Stimulated activated CD8-positive, alpha-beta memory T cell treated with anti-CD3 and anti-CD28 coated beads, Interleukin-2, amount 100 ng/mL, for 48 hours (primary cell): ENCODE data around the gene COPG1.
"Not testable (repeated sequence)": the region's sequence is repeated elsewhere in the genome, so short reads cannot be mapped to it uniquely, and the experiment has no call there.

Experiments
- DNase-seq, 2 donors: peaks; one replicate each; pipeline ENCODE4 v3.0.0-alpha.2; 2020; ENCODE audit warnings: low read depth in 2 of 2

COPG1 gene

DNA sequence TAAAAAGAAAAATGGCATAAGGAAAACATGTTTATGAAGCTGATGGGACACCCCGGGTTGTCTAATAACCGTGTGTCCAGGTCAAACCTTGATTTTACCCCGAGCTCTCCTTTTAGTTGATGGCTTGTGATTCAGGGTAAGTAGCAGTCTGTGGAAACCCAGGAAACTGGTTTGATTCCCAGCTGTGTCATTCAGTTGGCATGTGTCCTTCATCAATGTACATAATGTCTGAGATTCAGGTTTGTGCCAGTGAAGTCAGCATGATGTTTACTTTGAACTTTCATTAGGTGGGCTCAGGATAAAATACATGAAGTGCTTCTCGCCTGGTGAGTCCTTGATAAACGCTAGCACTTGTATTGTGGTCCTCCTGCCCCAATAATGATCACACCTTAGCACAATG lies 4.3 kb upstream of the COPG1 start:
- DNase-seq: no peak

GRCh38 chr3:129245641-129246306 lies 3.6 kb upstream of the COPG1 start:
- peak; percentile 32 to 45 for DNase-seq

- no peak for DNase-seq
Measured at GRCh38 chr3:129246636-129247035, 2.8 kb upstream of the COPG1 start.

- DNase-seq: no peak
Measured at GRCh38 chr3:129248286-129248979, 973 bp upstream of the COPG1 start.

GRCh38 chr3:129252748-129253147 lies 3.3 kb downstream of the COPG1 start:
- DNase-seq: no peak

DNA sequence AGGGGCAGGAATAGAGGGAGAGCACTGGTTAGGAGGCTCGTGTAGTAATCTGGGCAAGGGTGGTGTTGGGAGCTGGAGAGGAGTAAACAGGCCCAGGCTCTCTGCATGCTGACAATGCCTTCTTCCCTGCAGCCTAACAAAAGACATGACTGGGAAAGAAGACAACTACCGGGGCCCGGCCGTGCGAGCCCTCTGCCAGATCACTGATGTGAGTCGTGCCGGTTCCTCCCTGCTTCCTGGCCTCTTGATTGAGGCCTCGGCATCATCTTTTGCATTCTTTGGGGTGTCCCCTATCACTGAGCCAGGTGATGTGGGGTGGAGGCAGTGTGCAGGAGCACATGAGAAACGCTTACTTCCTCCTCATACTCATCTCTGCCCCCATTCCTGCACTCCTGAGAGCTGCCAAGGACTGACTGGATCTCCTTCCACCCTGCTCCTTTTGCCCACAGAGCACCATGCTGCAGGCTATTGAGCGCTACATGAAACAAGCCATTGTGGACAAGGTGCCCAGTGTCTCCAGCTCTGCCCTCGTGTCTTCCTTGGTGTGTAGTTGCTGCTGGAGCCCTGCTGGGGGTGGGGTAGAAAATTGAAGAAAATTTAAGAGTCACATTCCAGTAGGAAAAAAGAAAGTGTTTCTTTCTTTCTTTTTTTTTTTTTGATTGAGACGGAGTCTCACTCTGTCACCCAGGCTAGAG lies 5.3 kb downstream of the COPG1 start:
- no peak for DNase-seq

- DNase-seq: no peak
Measured at GRCh38 chr3:129256270-129256669, 6.9 kb downstream of the COPG1 start.

DNA sequence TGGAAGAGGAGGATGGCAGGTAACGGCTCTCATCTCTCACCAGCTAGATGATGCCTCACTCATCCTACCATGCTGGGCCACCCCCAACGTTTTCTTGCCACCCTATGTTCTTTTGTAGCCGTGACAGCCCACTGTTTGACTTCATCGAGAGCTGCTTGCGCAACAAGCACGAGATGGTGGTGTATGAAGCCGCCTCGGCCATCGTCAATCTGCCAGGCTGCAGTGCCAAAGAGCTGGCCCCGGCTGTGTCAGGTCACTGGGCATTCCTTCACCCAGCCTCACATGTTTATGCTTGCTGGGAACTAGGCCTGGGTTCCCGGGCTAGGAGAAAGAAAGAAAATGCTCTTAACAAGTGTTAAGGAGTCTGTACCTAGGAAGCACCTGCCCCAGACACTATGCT lies 8.2 kb downstream of the COPG1 start:
- no peak for DNase-seq

DNA sequence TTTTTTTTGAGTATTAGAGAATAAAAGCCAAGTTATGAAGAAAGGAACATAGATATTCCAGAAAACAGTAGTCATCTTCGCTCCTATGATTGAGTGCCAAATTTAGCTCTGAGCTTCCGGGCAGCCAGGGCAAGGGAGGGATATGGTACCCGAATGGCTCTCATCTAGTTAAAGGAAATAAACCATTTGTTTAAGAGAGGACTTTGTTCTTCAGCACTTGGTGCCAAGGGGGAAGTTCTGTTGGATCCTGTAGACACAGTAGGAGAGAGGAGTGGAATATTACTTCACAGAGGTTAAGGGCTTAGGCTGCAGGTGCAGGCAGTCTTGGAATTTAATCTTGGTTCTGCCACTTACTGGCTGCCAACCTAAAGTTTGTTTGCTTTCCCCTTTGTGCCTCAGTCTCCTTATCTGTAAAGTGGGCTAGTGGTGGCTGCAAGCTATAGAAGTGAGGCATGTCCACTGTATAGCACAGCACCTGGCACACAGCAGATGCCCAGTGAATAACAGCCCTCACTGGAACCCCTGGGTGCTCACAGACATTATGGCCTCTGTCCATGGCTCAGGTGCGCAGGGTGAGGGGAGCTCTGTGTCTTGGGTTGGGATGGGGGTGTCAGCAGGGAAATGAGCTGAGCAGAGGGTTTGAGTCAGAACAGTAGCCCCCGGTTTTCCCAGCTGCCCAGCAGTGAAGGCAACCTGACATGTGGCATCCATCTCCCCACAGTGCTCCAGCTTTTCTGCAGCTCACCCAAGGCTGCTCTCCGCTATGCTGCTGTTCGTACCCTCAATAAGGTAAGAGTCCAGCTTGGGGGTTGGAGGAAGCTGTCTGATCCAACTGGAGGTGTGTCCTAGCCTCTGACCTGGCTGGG lies 10.4 kb downstream of the COPG1 start:
- no peak for DNase-seq

DNA sequence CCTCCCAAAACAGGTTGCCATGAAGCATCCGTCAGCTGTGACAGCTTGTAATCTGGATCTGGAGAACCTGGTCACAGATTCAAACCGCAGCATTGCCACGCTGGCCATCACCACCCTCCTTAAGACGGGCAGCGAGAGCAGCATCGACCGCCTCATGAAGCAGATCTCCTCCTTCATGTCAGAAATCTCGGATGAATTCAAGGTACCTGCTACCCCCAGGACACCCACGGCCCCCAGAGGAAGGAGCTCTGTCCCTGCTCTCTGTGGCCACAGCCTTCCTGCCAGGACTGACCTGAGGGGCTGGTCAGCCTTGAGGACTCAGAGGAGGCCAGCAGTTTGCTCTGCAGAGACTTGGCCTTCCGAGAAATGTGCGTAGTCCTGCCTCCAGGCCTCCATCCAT lies 11.2 kb downstream of the COPG1 start:
- DNase-seq: no peak

DNA sequence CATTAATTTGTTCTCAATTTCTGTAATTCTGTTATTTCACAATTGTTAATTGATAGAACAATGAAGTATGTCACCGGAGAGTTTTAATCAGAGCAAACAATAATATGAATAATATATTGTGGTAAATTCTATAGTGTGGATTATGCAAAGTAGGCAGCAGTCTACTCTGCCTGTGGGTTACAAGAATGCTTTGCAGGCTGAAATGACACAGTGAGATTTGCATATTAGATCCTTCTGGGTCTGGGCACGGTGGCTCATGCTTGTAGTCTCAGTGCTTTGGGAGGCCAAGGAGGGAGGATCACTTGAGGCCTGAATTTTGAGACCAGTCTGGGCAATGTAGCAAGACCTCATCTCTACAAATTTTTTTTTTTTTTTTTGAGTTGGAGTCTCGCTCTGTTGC lies 12.5 kb downstream of the COPG1 start:
- DNase-seq: no peak

DNA sequence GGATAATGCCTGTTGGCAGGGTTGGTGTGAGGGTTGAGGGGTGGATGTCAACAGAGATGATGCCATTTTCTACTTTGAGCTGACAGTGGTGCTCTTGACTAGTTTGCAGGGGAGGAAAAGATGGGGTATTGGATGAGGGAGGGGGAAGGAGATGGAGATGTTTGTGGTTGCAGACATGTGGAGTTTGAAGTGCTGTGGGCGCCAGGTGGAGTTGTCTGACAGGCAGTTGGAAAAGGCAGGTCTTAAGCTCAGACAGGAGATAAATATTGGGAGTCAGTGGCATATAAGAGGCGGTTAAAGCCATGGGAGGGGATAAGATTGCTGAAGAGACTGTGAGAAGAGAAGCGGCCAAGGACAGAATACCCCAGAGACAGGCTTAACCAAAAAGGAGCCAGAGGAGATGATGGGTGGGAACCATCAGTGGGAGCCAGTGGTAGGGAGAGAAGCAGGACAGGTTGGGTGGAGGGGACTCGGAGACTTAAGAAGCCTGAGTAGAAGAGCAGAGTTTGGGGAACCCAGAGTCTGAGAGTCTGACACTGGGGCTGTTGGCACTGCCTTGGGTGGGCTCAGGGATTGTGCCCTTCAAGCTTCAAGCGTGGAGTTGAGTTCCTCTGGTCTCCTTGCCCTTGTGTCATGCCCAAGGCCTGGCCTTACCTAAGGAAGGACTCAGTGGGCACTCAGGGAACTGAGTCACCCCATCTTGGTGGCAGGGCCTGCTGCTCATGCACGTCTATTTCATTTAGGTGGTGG lies 13.9 kb downstream of the COPG1 start:
- no peak for DNase-seq

DNA sequence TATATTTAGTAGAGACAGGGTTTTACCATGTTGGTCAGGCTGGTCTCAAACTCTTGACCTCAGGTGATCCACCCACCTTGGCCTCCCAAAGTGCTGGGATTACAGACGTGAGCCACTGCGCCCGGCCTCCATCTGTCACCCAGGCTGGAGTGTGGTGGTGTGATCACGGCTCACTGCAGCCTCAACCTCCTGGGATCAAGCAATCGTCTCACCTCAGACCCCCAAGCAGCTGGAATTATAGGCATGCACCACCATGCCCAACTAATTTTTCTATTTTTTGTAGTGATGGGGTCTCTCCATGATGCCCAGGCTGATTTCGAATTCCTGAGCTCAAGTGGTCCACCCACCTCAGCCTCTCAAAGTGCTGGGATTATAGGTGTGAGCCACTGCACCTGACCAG lies 15.6 kb downstream of the COPG1 start:
- DNase-seq: not testable (repeated sequence)

DNA sequence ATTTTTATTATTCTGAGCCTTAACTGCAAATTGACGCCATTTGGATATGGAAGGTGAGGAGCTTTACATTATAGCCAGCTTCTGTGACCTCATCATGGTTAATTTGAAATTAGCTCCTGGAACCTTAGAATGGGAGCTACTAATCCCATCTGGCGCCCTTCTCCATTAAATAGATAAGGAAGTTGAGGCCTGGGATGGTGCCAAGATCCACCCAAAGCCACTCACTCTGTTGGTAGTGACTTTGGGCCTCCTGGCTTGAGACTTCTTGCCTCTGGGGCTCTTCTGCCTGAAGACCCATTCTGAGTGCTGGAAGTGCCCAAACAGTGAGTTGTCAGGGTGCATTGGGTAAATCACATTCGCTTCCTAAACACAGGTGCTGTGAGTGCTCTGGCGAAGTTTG lies 17.2 kb downstream of the COPG1 start:
- no peak for DNase-seq

GRCh38 chr3:129268396-129268795 lies 19.0 kb downstream of the COPG1 start:
- no peak for DNase-seq

DNA sequence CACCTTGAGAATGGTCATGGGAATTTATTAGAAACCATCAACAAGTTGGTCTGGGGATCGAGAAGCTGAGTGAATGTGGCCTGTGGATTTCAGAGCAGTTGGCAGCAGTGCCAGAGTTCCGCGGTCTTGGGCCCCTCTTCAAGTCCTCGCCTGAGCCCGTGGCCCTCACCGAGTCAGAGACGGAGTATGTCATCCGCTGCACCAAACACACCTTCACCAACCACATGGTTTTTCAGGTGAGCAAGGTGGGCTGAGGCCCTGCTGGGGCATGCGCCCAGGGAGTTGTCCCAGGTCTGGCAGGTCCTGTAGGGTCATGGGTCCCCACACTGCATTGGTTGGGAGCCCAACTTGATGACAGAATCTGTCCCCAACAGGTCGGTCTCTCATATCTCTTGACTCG lies 22.3 kb downstream of the COPG1 start:
- no peak for DNase-seq

DNA sequence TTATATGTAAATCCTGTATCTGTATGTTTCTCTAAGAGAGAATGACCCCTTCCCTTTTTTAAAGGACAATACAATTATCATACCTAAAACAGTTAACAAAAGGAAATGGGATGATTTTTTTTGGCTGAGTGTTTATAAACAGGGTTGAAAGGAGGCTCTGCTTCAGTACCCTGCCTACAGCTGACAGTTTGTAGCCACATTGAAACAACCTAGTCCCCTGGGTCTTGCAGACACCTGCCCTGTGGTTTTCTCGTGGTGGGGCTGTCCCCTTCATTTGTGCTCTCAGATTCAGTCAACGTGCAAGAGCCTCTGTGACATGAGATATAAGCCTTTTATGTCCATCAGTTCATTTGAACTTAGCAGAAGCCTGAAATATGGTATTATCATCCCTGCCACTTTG lies 27.0 kb downstream of the COPG1 start:
- no peak for DNase-seq

DNA sequence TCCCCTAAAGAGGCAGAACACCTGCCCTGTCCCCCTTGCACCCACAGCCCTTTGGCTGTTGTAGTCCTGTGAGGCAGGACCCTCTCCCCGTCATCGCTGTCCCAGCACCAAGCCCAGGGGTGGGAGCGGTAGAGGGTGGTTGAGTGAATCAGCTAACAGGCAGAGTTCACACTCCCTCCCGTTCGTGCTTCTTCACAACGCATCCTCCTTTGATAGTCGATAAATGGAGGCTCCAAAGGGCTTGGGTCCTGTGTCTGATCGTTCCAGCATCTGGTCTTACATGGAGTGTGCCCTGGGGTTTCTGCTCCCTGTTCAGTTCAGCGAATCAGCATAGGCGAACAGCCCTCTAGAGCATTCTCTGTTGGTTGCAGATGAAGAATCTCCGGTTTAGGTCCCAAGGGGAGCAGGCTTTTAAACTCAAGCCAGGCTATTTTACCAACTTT lies 28.4 kb downstream of the COPG1 start:
- DNase-seq: no peak

GRCh38 chr3:129278439-129278965 lies 29.1 kb downstream of the COPG1 start, which contains the start of gene HMCES:
Gene HMCES (plus strand): TSS chr3:129278870. CDS start chr3:129279733, 863 bp downstream.
- DNase-seq: peak; percentile 90

- DNase-seq: peak; percentile 51 to 57
Measured at GRCh38 chr3:129278966-129279906, 29.8 kb downstream of the COPG1 start.
